GM21367 (cell line): Measurements from ENCODE around the gene RHOBTB3.
"Not testable (repeated sequence)": the region's sequence is repeated elsewhere in the genome, so short reads cannot be mapped to it uniquely, and the experiment has no call there.

Experiments used
- ATAC-seq: cut with Tn5 transposase; IDR thresholded peaks from one replicate; pipeline ENCODE4 v1.9.1; 2021; ENCODE audit not compliant: unreplicated experiment

The RHOBTB3 gene

GRCh38 chr5:95797301-95797700 lies 66.2 kb downstream of the RHOBTB3 start:
- ATAC-seq, result no peak

GRCh38 chr5:95798048-95798447 lies 66.9 kb downstream of the RHOBTB3 start:
- ATAC-seq, result no peak

- ATAC-seq, result no peak
These were observed 67.4 kb downstream of the RHOBTB3 start for GRCh38 chr5:95798545-95798944.

- ATAC-seq, result no peak
These were observed 68.2 kb downstream of the RHOBTB3 start for GRCh38 chr5:95799191-95799835.

- no peak for ATAC-seq
These were observed 69.4 kb downstream of the RHOBTB3 start for GRCh38 chr5:95800553-95800952.

GRCh38 chr5:95801532-95801931 lies 70.4 kb downstream of the RHOBTB3 start:
- no peak for ATAC-seq

GRCh38 chr5:95801961-95802360 lies 70.8 kb downstream of the RHOBTB3 start:
- ATAC-seq, result no peak

GRCh38 chr5:95803271-95804148 lies 72.4 kb downstream of the RHOBTB3 start:
- ATAC-seq, result no peak

- no peak for ATAC-seq
These were observed 73.8 kb downstream of the RHOBTB3 start for GRCh38 chr5:95804736-95805539.

GRCh38 chr5:95806687-95807086 lies 75.6 kb downstream of the RHOBTB3 start:
- no peak for ATAC-seq

GRCh38 chr5:95808013-95808685 lies 77.0 kb downstream of the RHOBTB3 start:
- no peak for ATAC-seq

GRCh38 chr5:95808686-95809413 lies 77.7 kb downstream of the RHOBTB3 start:
- peak; percentile 99 for ATAC-seq

GRCh38 chr5:95809414-95809960 lies 78.4 kb downstream of the RHOBTB3 start:
- ATAC-seq, result no peak

- ATAC-seq, result no peak
These were observed 79.4 kb downstream of the RHOBTB3 start for GRCh38 chr5:95810305-95811125.

GRCh38 chr5:95811126-95811423 lies 79.9 kb downstream of the RHOBTB3 start:
- not testable (repeated sequence) for ATAC-seq

GRCh38 chr5:95811461-95812073 lies 80.4 kb downstream of the RHOBTB3 start:
- not testable (repeated sequence) for ATAC-seq

GRCh38 chr5:95812074-95812471 lies 80.9 kb downstream of the RHOBTB3 start:
- no peak for ATAC-seq

- ATAC-seq, result not testable (repeated sequence)
These were observed 81.9 kb downstream of the RHOBTB3 start for GRCh38 chr5:95813035-95813434.
